ENCODE measurements around the gene SAMSN1.
"Not testable (repeated sequence)": the region's sequence is repeated elsewhere in the genome, so short reads cannot be mapped to it uniquely, and the experiment has no call there.

SAMSN1 gene

GRCh38 chr21:14527696-14528652 lies 18.1 kb downstream of the SAMSN1 start:
- no peak for DNase-seq

GRCh38 chr21:14526836-14527695 lies 19.0 kb downstream of the SAMSN1 start:
- no peak for DNase-seq

- DNase-seq: no peak
Observed at GRCh38 chr21:14526199-14526598, 19.9 kb downstream of the SAMSN1 start.

DNA sequence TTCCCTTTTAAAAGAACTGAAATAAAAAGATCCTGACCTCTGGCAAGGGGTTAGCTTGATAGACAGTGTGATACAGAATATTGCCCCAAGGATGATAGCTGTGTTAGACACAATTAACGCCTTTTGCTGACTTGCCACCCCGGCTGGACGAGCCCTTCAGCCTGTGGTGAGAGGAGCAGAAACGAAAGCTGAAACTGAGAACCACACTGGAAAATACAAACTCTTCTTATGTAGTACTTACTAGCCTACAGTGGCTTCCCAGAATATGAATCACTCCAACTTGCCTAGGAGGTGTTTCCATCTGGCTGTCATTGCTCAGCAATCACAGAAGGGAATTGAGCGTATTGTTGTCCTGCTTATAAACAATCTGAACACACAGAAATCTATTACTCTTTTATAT lies 22.9 kb downstream of the SAMSN1 start:
- DNase-seq: no peak

DNA sequence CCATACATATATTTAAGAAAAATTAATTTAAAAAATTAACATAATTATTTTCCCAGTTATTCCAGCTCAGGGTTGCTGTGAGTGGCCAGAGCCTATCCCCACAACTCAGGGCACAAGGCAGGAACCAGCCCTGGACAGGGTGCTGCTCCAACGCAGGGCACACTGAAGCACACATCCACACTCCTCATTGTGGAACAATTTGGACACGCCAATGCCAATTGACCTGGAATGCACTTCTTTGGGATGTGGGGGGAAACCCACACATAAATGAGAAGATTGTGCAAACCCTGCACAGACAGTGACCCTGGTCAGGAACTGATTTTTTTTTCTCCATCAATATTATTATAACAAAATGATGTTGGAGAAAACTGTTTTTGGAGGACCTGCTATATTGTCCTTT lies 23.4 kb downstream of the SAMSN1 start:
- DNase-seq: no peak

GRCh38 chr21:14520535-14520934 lies 25.6 kb downstream of the SAMSN1 start:
- no peak for DNase-seq

GRCh38 chr21:14519000-14519399 lies 27.1 kb downstream of the SAMSN1 start:
- DNase-seq: no peak

DNA sequence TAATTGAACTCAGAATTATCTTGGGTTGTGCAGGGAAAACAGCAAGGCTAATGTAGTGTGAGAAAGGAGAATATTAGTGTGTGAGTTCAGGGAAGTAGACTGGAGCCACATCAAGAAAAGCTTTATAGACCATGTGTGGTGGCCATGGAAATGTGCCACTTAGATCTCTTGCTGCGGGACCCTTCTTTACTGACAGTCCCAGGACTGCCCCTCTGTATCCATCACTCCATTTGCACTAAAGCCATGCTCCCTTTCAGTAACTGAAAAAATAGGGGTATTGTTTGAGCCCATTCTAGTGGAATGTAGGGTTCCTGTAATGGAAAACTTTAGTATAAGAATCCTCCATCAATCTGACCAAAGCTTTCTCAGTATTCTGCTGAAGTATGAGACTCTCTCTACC lies 32.3 kb downstream of the SAMSN1 start:
- no peak for DNase-seq

- DNase-seq: not testable (repeated sequence)
Observed at GRCh38 chr21:14506859-14507457, 39.2 kb downstream of the SAMSN1 start.

- no peak for DNase-seq
Observed at GRCh38 chr21:14500873-14501272, 45.2 kb downstream of the SAMSN1 start.

GRCh38 chr21:14499316-14499715 lies 46.8 kb downstream of the SAMSN1 start:
- DNase-seq: no peak

- no peak for DNase-seq
Observed at GRCh38 chr21:14497825-14498224, 48.3 kb downstream of the SAMSN1 start.

DNA sequence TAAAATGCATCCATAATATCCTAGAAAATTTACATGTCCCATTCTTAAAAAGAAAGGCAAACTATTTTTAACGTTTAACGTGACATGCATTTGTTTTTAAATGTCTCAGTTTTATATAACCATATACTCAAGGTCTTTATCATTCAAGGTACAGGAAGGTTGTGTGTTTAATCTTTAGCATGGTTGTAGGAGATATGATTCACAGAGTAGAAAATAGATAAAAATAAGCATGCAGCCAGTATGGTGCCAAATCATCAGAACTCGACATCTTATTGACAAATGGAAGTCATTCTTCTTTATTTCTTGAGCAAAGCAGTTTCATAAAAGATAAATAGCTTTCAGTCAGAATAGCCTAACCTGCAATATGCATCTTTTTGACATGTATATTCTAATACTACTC lies 51.0 kb downstream of the SAMSN1 start:
- no peak for DNase-seq

GRCh38 chr21:14494181-14494580 lies 51.9 kb downstream of the SAMSN1 start:
- not testable (repeated sequence) for DNase-seq

DNA sequence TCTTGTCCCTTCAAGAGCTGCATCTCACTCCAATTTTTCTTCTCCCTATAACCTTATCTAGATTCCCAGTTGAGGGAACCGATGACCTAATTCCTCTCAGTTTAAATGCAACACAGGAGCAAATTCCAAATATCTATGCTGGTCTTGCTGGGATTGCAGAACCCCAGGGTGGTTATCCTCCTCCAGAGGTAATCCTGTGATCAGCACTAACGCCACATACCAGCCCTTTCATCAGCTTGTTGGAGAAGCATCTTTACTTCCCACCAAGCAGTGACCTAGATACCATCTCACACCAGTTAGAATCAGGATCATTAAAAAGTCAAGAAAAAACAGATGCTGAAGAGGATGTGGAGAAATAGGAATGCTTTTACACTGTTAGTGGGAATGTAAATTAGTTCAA lies 52.4 kb downstream of the SAMSN1 start:
- DNase-seq: no peak

DNA sequence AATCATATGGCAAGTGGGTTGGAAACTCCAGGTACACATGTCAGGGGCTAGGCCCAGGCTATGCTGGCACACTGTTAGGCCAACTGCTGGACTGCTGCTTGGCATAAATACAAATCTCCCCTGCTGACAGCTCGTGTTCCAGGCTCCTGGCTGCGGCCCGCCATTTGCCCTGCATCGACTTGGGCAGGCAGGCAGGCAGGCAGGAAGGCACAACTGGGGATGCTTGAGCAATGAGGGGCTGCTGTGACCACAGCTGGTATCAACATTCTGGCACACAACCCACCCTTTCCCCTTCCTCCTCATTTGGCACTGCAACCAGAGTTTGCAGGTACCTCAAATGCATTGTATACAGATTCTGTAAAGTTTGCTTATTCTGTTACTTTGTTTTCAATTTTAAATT lies 53.2 kb downstream of the SAMSN1 start:
- no peak for DNase-seq

GRCh38 chr21:14491269-14491681 lies 54.8 kb downstream of the SAMSN1 start:
- no peak for DNase-seq

DNA sequence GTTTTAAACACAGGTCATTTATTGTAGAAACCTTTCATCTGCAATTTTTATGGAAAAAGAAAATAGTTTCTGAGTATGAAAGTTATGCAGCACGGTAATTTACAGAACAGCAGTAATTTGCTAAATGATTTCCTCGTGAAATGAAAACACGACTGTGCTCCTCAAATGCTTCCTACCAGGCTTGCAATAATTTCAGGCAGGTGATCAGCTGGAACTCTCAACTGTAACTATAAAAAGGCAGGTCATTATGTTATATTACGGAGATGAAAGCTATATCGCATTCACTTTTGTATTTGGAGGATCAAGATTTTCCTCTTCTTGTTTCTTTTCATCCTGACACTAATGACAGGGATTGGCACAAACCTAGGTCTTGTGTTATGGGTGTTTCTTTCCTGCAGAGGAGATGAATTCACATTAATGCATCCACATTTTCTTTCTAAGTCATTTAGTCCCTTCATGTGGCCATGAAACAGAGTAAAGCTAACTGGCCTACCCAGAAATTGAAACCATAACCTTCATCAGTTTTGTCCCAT lies 57.4 kb downstream of the SAMSN1 start:
- peak; percentile 31 for DNase-seq

DNA sequence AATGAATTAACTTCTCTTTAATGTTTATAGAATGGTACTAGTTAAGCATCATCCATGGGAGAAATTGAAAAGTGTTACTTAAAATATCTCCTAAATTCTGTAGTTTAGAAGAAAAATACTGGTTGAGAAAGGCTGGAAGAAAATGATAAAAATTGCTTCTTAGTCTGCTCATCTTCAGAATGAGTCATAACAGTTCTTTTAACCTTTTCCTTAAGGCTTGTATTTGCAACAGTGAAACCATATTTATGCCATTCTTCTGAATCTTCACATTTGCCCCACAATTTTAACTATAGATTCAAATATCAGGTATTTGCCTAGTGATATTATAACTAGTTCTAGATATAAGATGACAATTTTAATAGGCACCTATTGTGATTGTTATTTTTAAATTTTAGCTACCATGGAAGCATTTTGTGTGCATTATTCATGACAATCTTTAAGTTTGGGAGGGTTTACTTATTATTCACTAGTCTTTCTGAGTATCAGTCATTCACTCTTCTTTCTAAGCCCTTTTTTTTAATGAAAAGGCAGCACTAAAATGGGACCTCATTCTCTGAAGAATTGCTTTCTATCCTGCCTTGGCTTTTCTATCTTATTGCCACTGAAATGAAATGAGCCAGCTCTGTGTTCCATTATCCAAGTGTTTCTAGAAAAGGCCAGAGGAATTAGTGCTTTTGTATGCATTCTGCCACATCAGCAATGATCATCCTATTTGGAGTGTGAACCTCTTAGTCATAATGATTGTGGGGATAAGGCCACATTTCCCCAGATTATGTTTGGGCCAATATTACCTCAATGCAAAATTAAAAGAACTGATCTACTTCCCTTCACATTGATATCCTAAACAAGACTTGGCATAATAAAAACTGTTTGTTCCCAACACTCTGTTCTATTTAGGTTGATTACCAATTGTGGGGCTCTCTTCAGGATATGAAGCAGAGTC lies 58.4 kb downstream of the SAMSN1 start:
- DNase-seq: no peak

GRCh38 chr21:14486869-14487268 lies 59.2 kb downstream of the SAMSN1 start:
- no peak for DNase-seq

DNA sequence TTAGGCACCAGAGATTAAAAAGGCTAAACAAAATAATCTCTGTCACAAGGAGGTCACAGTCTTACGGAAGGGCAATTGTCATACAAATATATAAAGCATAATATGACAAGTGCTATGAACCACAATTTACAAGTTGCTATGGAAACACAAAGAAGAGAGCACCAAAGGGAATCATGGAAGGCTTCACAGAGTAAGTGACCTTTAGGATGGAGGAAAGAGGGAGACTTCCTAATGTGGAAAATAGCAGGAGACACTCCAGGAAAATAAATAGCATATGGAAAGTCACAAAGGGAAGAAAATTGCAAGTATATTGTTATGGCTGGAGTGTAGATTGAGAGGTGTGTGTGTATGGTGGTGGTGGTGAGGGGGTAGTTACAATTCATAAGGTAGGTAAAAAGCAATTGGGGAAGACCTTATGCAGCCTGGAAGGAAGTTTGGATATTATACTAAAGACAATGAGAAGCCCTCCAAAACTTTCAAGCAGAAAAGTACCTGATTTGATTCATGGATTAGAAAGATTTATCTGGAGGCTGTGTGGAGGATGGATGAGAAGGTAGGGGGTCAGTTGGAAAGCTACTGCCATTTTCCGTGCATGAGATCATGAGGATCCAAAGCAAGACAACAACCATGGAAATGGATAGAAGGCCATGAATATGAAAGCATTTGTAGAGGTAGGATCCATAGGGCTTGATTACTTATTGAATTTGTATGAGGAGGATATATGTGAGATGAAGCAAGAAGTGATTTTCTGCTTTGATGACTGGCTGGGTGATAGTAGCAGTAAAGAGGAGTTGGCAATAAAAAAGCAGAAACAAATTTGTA lies 61.7 kb downstream of the SAMSN1 start:
- DNase-seq: no peak
